CD4-positive, alpha-beta T cell (primary cell): Measurements from ENCODE around the gene OR2A42. TPM values are rescaled to one million over a fixed set of nuclear protein-coding genes. Genes with fewer than 3 reads are reported as not detected.
"Not testable (repeated sequence)": the region's sequence is repeated elsewhere in the genome, so short reads cannot be mapped to it uniquely, and the experiment has no call there.

Source experiments
- ATAC-seq: fragments of 200-7000 bp; cut with Tn5 transposase; one replicate; pipeline ENCODE4 v1.10.0; 2022; ENCODE audit warnings: mild to moderate bottlenecking; ENCODE audit not compliant: poor library complexity
- CTCF ChIA-PET: fragments of 350-600 bp; sonication (Branson Sonifier 250); formaldehyde crosslinking; loops from one replicate; lab custom pipeline; 2021; ENCODE audit warnings: antibody characterized with exemption, inconsistent platforms; lab: Charles Lee
- POLR2A ChIA-PET: fragments of 350-600 bp; sonication (Branson Sonifier 250); formaldehyde crosslinking; loops from one replicate; lab custom pipeline; 2021; ENCODE audit warnings: antibody characterized with exemption, inconsistent platforms; lab: Charles Lee
- DNase-seq, 14 experiments: peaks; one replicate each; pipeline ENCODE4 v3.0.0-alpha.2; 2013 to 2020; ENCODE audit warnings: mixed read lengths in 2 of 14
- H3K27ac ChIP-seq, 2 donors: one replicate each; pipeline versions ENCODE4 v1.5.1 to v1.7.0; 2013; ENCODE audit warnings: low read length in 2 of 2, low read depth in 1 of 2, mild to moderate bottlenecking in 1 of 2
- H3K27me3 ChIP-seq, 2 experiments: 1 replicate in 1 of 2; 2 replicates in 1 of 2; pipeline versions ENCODE4 v1.6.1 to v1.7.0; 2013; ENCODE audit warnings: low read length in 2 of 2, control low read depth in 1 of 2, mild to moderate bottlenecking in 1 of 2, moderate library complexity in 1 of 2; ENCODE audit not compliant: insufficient read depth in 2 of 2, control insufficient read depth in 1 of 2
- H3K36me3 ChIP-seq: one replicate; pipeline ENCODE4 v1.6.1; 2013; ENCODE audit warnings: low read length, control low read depth; ENCODE audit not compliant: insufficient read depth
- H3K4me1 ChIP-seq: one replicate; pipeline ENCODE4 v1.6.1; 2013; ENCODE audit warnings: low read length, control low read depth; ENCODE audit not compliant: insufficient read depth
- H3K4me3 ChIP-seq: one replicate; pipeline ENCODE4 v1.5.1; 2013; ENCODE audit warnings: mild to moderate bottlenecking, low read length, moderate library complexity
- H3K9me3 ChIP-seq, 2 experiments: 1 replicate in 1 of 2; 2 replicates in 1 of 2; pipeline versions ENCODE4 v1.6.1 to v1.7.0; 2013; ENCODE audit warnings: low read length in 2 of 2, mild to moderate bottlenecking in 2 of 2, control low read depth in 1 of 2, moderate library complexity in 1 of 2; ENCODE audit not compliant: control insufficient read depth in 1 of 2, insufficient read depth in 1 of 2
- H3K27ac Mint-ChIP-seq: one replicate; pipeline ENCODE4 v1.8.0; 2020; ENCODE audit warnings: mixed read lengths
- H3K27me3 Mint-ChIP-seq: one replicate; pipeline ENCODE4 v1.8.0; 2021; ENCODE audit warnings: mixed read lengths
- H3K36me3 Mint-ChIP-seq: one replicate; pipeline ENCODE4 v1.8.0; 2021; ENCODE audit warnings: low read depth, mixed read lengths
- H3K4me1 Mint-ChIP-seq: one replicate; pipeline ENCODE4 v1.8.0; 2021; ENCODE audit warnings: low read depth, mixed read lengths
- H3K4me3 Mint-ChIP-seq: one replicate; pipeline ENCODE4 v1.8.0; 2020; ENCODE audit warnings: mild to moderate bottlenecking, mixed read lengths
- H3K9me3 Mint-ChIP-seq: one replicate; pipeline ENCODE4 v1.8.0; 2020; ENCODE audit warnings: mixed read lengths
- intact Hi-C, 2 experiments: fragments of 100-400 bp; cut with DNase I in 1 of 2; cut with micrococcal nuclease in 1 of 2; formaldehyde crosslinking; loops; one replicate each; pipeline versions ENCODE4 v1.15.1 to v1.9.0; 2023 to 2025; cut with DNase I, micrococcal nuclease
- total RNA-seq, 174 experiments: library from RNA in 2 of 174; stranded (reverse) in 2 of 174; gene quantifications; one replicate each; pipeline ENCODE4 v1.2.3 and lab custom pipeline; 2021 to 2026
- TF ChIP-seq, protein P1 (sequence below): fragments of 200-600 bp; IDR thresholded peaks from one replicate; pipeline ENCODE4 v1.8.0; 2022; ENCODE audit warnings: antibody characterized with exemption, mild to moderate bottlenecking

OR2A42 gene
- total RNA-seq, 2 experiments from 2014 or later, result not detected

DNA sequence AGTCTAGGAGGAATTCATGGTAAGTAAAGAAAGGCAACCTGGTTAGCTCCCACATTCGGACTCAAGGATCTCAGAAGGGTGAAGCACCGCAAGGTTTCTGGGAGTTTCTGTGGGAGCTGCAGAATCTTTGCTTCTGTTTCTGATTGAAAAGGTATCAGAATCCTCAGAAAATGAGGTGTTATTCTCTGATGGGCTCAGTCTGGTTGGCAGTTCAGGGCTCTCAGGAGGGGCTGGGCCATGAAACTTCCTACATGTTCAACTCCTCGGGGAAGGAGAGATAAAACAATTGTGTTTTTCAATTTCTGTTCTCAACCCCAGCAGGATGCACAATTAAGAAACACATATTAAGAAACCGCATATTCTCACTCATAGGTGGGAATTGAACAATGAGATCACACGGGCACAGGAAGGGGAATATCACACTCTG is 16.1 kb upstream of the OR2A42 start:
- ChIA-PET CTCF (no interaction called here), POLR2A (no interaction called here)
- Mint-ChIP-seq H3K4me3 (no peak overlapping the region), H3K36me3 (no peaks in the 10 kb centered on the region), H3K4me1 (no peaks in the 10 kb centered on the region), H3K27ac (no peak overlapping the region), H3K9me3 (no peaks in the 10 kb centered on the region), H3K27me3 (no peaks in the 10 kb centered on the region)
- no peak overlapping the region for H3K4me3 ChIP-seq
- no peaks in the 10 kb centered on the region for H3K9me3 ChIP-seq
- no peaks in the 10 kb centered on the region for H3K27me3 ChIP-seq
- TF ChIP-seq, protein P1, sequence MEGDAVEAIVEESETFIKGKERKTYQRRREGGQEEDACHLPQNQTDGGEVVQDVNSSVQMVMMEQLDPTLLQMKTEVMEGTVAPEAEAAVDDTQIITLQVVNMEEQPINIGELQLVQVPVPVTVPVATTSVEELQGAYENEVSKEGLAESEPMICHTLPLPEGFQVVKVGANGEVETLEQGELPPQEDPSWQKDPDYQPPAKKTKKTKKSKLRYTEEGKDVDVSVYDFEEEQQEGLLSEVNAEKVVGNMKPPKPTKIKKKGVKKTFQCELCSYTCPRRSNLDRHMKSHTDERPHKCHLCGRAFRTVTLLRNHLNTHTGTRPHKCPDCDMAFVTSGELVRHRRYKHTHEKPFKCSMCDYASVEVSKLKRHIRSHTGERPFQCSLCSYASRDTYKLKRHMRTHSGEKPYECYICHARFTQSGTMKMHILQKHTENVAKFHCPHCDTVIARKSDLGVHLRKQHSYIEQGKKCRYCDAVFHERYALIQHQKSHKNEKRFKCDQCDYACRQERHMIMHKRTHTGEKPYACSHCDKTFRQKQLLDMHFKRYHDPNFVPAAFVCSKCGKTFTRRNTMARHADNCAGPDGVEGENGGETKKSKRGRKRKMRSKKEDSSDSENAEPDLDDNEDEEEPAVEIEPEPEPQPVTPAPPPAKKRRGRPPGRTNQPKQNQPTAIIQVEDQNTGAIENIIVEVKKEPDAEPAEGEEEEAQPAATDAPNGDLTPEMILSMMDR, result no peak
- H3K27ac ChIP-seq, result no peak overlapping the region
- ATAC-seq (no peak), DNase-seq (peak in 1 of 14 experiments; percentile 5)
- H3K36me3 ChIP-seq, result no peaks in the 10 kb centered on the region
- intact Hi-C loops, result no loop called here
- no peaks in the 10 kb centered on the region for H3K4me1 ChIP-seq

- intact Hi-C loops, H3K4me3 ChIP-seq, H3K4me1 ChIP-seq, H3K27me3 ChIP-seq, H3K9me3 ChIP-seq, DNase-seq, H3K36me3 Mint-ChIP-seq, H3K4me1 Mint-ChIP-seq, CTCF ChIA-PET, H3K27ac ChIP-seq, POLR2A ChIA-PET, H3K4me3 Mint-ChIP-seq, H3K27ac Mint-ChIP-seq, H3K9me3 Mint-ChIP-seq, H3K27me3 Mint-ChIP-seq, ATAC-seq, H3K36me3 ChIP-seq: not testable (repeated sequence)
Measured at GRCh38 chr7:144252307-144252706, 12.9 kb upstream of the OR2A42 start.

GRCh38 chr7:144247674-144248330 is 8.4 kb upstream of the OR2A42 start:
- H3K36me3 ChIP-seq, H3K27ac ChIP-seq, H3K4me1 Mint-ChIP-seq, H3K9me3 Mint-ChIP-seq, H3K27me3 ChIP-seq, H3K4me3 Mint-ChIP-seq, H3K9me3 ChIP-seq, POLR2A ChIA-PET, H3K27me3 Mint-ChIP-seq, DNase-seq, H3K27ac Mint-ChIP-seq, CTCF ChIA-PET, H3K4me3 ChIP-seq, intact Hi-C loops, H3K4me1 ChIP-seq, H3K36me3 Mint-ChIP-seq, ATAC-seq: not testable (repeated sequence)

- H3K36me3 ChIP-seq, H3K27ac Mint-ChIP-seq, CTCF ChIA-PET, intact Hi-C loops, H3K4me1 Mint-ChIP-seq, H3K27me3 ChIP-seq, H3K4me3 Mint-ChIP-seq, DNase-seq, H3K9me3 Mint-ChIP-seq, ATAC-seq, H3K27me3 Mint-ChIP-seq, H3K4me1 ChIP-seq, H3K36me3 Mint-ChIP-seq, H3K9me3 ChIP-seq, H3K27ac ChIP-seq, POLR2A ChIA-PET, H3K4me3 ChIP-seq: not testable (repeated sequence)
Measured at GRCh38 chr7:144246967-144247366, 7.6 kb upstream of the OR2A42 start.

GRCh38 chr7:144245372-144245771 is 6.0 kb upstream of the OR2A42 start:
- intact Hi-C loops, H3K36me3 ChIP-seq, H3K4me3 Mint-ChIP-seq, H3K27ac Mint-ChIP-seq, CTCF ChIA-PET, H3K4me1 ChIP-seq, H3K27me3 Mint-ChIP-seq, H3K9me3 Mint-ChIP-seq, ATAC-seq, H3K36me3 Mint-ChIP-seq, H3K4me1 Mint-ChIP-seq, H3K4me3 ChIP-seq, H3K27ac ChIP-seq, H3K27me3 ChIP-seq, H3K9me3 ChIP-seq, POLR2A ChIA-PET, DNase-seq: not testable (repeated sequence)

- H3K9me3 Mint-ChIP-seq, DNase-seq, H3K27ac Mint-ChIP-seq, H3K27ac ChIP-seq, intact Hi-C loops, H3K4me3 Mint-ChIP-seq, H3K36me3 ChIP-seq, H3K4me3 ChIP-seq, H3K4me1 Mint-ChIP-seq, H3K27me3 Mint-ChIP-seq, POLR2A ChIA-PET, H3K9me3 ChIP-seq, ATAC-seq, H3K27me3 ChIP-seq, H3K4me1 ChIP-seq, CTCF ChIA-PET, H3K36me3 Mint-ChIP-seq: not testable (repeated sequence)
Measured at GRCh38 chr7:144238530-144239082, 799 bp downstream of the OR2A42 start.
